GM23338 (cell line): ENCODE measurements around the gene PGR. TPM values are rescaled to one million over a fixed set of nuclear protein-coding genes. Genes with fewer than 3 reads are reported as not detected.
A peak's percentile ranks its signal among the peaks of the same experiment; 100 is the strongest.

ENCODE experiments used
- ATAC-seq: fragments of 200-7000 bp; cut with Tn5 transposase; 3 replicates; pipeline ENCODE4 v1.9.1; 2020
- DNase-seq: peaks from one replicate; pipeline ENCODE4 v3.0.0-alpha.2; 2015; ENCODE audit warnings: low spot score
- H2AFZ ChIP-seq: fragments of 200-600 bp; sonication (generic); 2 replicates; pipeline ENCODE4 v1.8.0; 2016; ENCODE audit warnings: antibody characterized with exemption, mild to moderate bottlenecking, moderate library complexity
- H3F3A ChIP-seq: fragments of 200-600 bp; sonication (generic); replicated peaks from 2 replicates; pipeline ENCODE4 v1.8.0; 2017; ENCODE audit warnings: antibody characterized with exemption, mixed run types, low read depth
- H3K27ac ChIP-seq: fragments of 200-600 bp; sonication (generic); 2 replicates; pipeline ENCODE4 v1.6.1; 2016; ENCODE audit warnings: low read depth
- H3K27me3 ChIP-seq: fragments of 200-600 bp; sonication (generic); 2 replicates; pipeline ENCODE4 v1.8.0; 2016; ENCODE audit warnings: mild to moderate bottlenecking, mixed run types, moderate library complexity; ENCODE audit not compliant: insufficient read depth
- H3K36me3 ChIP-seq: fragments of 200-600 bp; sonication (generic); 2 replicates; pipeline ENCODE4 v1.8.0; 2016; ENCODE audit warnings: mild to moderate bottlenecking; ENCODE audit not compliant: insufficient read depth
- H3K4me1 ChIP-seq: fragments of 200-600 bp; sonication (generic); 2 replicates; pipeline ENCODE4 v1.8.0; 2016; ENCODE audit warnings: mild to moderate bottlenecking, moderate library complexity; ENCODE audit not compliant: insufficient read depth
- H3K4me2 ChIP-seq: fragments of 200-600 bp; sonication (generic); 2 replicates; pipeline ENCODE4 v1.7.1; 2017; ENCODE audit warnings: mixed run types
- H3K4me3 ChIP-seq: fragments of 200-600 bp; sonication (generic); 2 replicates; pipeline ENCODE4 v1.6.1; 2016; ENCODE audit warnings: mixed run types
- H3K79me2 ChIP-seq: fragments of 200-600 bp; sonication (generic); replicated peaks from 2 replicates; pipeline ENCODE4 v1.8.0; 2017; ENCODE audit warnings: mild to moderate bottlenecking; ENCODE audit not compliant: insufficient read depth
- H3K9me2 ChIP-seq: fragments of 200-600 bp; sonication (generic); 2 replicates; pipeline ENCODE4 v1.8.0; 2017; ENCODE audit not compliant: insufficient read depth
- H4K20me1 ChIP-seq: fragments of 200-600 bp; sonication (generic); replicated peaks from 2 replicates; pipeline ENCODE4 v1.8.0; 2017; ENCODE audit warnings: mild to moderate bottlenecking; ENCODE audit not compliant: insufficient read depth
- H3K27ac Mint-ChIP-seq: 2 replicates; pipeline ENCODE4 v1.8.0; 2020; ENCODE audit warnings: inconsistent platforms, mild to moderate bottlenecking, moderate library complexity, mixed read lengths
- H3K27me3 Mint-ChIP-seq: 3 replicates; pipeline ENCODE4 v1.8.0; 2022; ENCODE audit warnings: low read depth, mild to moderate bottlenecking, moderate library complexity, mixed read lengths, inconsistent platforms; ENCODE audit not compliant: insufficient read depth, poor library complexity
- H3K36me3 Mint-ChIP-seq: 3 replicates; pipeline ENCODE4 v1.8.0; 2021; ENCODE audit warnings: low read depth, mild to moderate bottlenecking, inconsistent platforms, moderate library complexity, mixed read lengths
- H3K4me1 Mint-ChIP-seq: 3 replicates; pipeline ENCODE4 v1.8.0; 2020; ENCODE audit warnings: mild to moderate bottlenecking, inconsistent platforms, mixed read lengths
- H3K4me3 Mint-ChIP-seq: 3 replicates; pipeline ENCODE4 v1.8.0; 2021; ENCODE audit warnings: moderate library complexity, mild to moderate bottlenecking, inconsistent platforms, mixed read lengths
- H3K9me3 Mint-ChIP-seq: 3 replicates; pipeline ENCODE4 v1.8.0; 2020; ENCODE audit warnings: moderate library complexity, mild to moderate bottlenecking, inconsistent platforms, mixed read lengths
- CREB1 ChIP-seq: fragments of 250-450 bp; sonication (Bioruptor Pico); IDR thresholded peaks from 2 replicates; pipeline ENCODE4 v1.5.0; 2020; ENCODE audit warnings: low read depth, mild to moderate bottlenecking, moderate library complexity
- EZH2 ChIP-seq: fragments of 200-600 bp; sonication (generic); IDR thresholded peaks from one replicate; pipeline ENCODE4 v1.8.0; 2017; ENCODE audit warnings: antibody characterized with exemption, mild to moderate bottlenecking, low read depth; ENCODE audit not compliant: unreplicated experiment
- EZH2phosphoT487 ChIP-seq: fragments of 200-600 bp; sonication (generic); IDR thresholded peaks from one replicate; pipeline ENCODE4 v1.8.1; 2018; ENCODE audit warnings: antibody characterized with exemption; ENCODE audit not compliant: unreplicated experiment
- NANOG ChIP-seq: IDR thresholded peaks from 2 replicates; pipeline ENCODE4 v1.6.1; 2016; ENCODE audit warnings: antibody characterized with exemption, borderline replicate concordance
- ZNF331 ChIP-seq: fragments of 250-450 bp; sonication (Bioruptor Pico); IDR thresholded peaks from 2 replicates; pipeline ENCODE4 v1.5.0; 2020; ENCODE audit warnings: low read depth, mild to moderate bottlenecking, moderate library complexity
- polyA plus RNA-seq: library from polyadenylated mRNA; unstranded; fragments of >200 nt; fragmentation: Nextera tagmentation; extraction: Ambion mirVana; gene quantifications from 2 replicates; pipeline ENCODE4 v1.2.1, GENCODE V29; 2016
- total RNA-seq: library from RNA; depleted of rRNA; stranded (reverse); fragments of >200 nt; shearing (Covaris generic); gene quantifications from 2 replicates; pipeline ENCODE4 v1.2.3, GENCODE V29; 2014
- TF ChIP-seq, protein P1 (sequence below): IDR thresholded peaks from 2 replicates; pipeline ENCODE4 v1.6.1; 2016; ENCODE audit warnings: antibody characterized with exemption
- TF ChIP-seq, protein P2 (sequence below): IDR thresholded peaks from one replicate; pipeline ENCODE4 v1.6.1; 2018; ENCODE audit warnings: antibody characterized with exemption; ENCODE audit not compliant: unreplicated experiment
- TF ChIP-seq, protein P3 (sequence below): fragments of 250-450 bp; sonication (Bioruptor Pico); IDR thresholded peaks from 2 replicates; pipeline ENCODE4 v1.5.0; 2020; ENCODE audit warnings: mild to moderate bottlenecking, moderate library complexity

Gene PGR
- total and polyA plus RNA-seq, 2 experiments from 2014 or later: 0.07 to 0.11 TPM

DNA sequence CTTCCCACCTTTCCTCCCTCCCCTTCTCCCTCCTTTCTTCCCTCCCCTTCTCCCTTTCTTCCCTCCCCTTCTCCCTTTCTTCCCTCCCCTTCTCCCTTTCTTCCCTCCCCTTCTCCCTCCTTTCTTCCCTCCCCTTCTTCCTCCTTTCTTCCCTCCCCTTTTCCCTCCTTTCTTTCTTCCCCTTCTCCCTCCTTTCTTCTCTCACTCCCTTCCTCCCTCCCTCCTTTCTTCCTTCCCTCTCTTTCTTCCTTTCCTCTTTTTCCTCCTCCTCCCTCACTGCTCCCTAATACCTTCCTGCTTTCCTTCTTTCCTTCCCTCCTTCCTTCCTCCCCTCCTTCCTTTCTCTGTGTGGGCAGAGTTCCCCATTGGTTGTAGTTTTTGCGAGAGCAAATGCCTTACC, 76.1 kb downstream of the PGR start:
- H3K4me1 Mint-ChIP-seq: no peaks in the 10 kb centered on the region
- Histone ChIP-seq H3K36me3 (no peaks in the 10 kb centered on the region), H4K20me1 (no peaks in the 10 kb centered on the region), H3K27ac (no peak overlapping the region), H3K9me2 (no peaks in the 10 kb centered on the region), H3K79me2 (no peaks in the 10 kb centered on the region), H3K4me2 (no peak overlapping the region), H3K4me1 (no peaks in the 10 kb centered on the region), H2AFZ (0 out of 2 replicates have a peak overlapping the region, but pooled peaks have one; percentile 56), H3K4me3 (no peak overlapping the region), H3F3A (no peaks in the 10 kb centered on the region), H3K27me3 (no peaks in the 10 kb centered on the region)
- H3K27me3 Mint-ChIP-seq: no peaks in the 10 kb centered on the region
- ATAC-seq (no peak), DNase-seq (no peak)
- TF ChIP-seq, protein P1, sequence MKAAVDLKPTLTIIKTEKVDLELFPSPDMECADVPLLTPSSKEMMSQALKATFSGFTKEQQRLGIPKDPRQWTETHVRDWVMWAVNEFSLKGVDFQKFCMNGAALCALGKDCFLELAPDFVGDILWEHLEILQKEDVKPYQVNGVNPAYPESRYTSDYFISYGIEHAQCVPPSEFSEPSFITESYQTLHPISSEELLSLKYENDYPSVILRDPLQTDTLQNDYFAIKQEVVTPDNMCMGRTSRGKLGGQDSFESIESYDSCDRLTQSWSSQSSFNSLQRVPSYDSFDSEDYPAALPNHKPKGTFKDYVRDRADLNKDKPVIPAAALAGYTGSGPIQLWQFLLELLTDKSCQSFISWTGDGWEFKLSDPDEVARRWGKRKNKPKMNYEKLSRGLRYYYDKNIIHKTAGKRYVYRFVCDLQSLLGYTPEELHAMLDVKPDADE: no peak
- no peak for TF ChIP-seq NANOG
- TF ChIP-seq ZNF331 (CRISPR knock-in tag): no peak
- no peak for TF ChIP-seq CREB1 (CRISPR knock-in tag)
- TF ChIP-seq EZH2: no peak
- TF ChIP-seq, protein P2, sequence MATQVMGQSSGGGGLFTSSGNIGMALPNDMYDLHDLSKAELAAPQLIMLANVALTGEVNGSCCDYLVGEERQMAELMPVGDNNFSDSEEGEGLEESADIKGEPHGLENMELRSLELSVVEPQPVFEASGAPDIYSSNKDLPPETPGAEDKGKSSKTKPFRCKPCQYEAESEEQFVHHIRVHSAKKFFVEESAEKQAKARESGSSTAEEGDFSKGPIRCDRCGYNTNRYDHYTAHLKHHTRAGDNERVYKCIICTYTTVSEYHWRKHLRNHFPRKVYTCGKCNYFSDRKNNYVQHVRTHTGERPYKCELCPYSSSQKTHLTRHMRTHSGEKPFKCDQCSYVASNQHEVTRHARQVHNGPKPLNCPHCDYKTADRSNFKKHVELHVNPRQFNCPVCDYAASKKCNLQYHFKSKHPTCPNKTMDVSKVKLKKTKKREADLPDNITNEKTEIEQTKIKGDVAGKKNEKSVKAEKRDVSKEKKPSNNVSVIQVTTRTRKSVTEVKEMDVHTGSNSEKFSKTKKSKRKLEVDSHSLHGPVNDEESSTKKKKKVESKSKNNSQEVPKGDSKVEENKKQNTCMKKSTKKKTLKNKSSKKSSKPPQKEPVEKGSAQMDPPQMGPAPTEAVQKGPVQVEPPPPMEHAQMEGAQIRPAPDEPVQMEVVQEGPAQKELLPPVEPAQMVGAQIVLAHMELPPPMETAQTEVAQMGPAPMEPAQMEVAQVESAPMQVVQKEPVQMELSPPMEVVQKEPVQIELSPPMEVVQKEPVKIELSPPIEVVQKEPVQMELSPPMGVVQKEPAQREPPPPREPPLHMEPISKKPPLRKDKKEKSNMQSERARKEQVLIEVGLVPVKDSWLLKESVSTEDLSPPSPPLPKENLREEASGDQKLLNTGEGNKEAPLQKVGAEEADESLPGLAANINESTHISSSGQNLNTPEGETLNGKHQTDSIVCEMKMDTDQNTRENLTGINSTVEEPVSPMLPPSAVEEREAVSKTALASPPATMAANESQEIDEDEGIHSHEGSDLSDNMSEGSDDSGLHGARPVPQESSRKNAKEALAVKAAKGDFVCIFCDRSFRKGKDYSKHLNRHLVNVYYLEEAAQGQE: no peak
- no peak for TF ChIP-seq EZH2phosphoT487
- TF ChIP-seq, protein P3, sequence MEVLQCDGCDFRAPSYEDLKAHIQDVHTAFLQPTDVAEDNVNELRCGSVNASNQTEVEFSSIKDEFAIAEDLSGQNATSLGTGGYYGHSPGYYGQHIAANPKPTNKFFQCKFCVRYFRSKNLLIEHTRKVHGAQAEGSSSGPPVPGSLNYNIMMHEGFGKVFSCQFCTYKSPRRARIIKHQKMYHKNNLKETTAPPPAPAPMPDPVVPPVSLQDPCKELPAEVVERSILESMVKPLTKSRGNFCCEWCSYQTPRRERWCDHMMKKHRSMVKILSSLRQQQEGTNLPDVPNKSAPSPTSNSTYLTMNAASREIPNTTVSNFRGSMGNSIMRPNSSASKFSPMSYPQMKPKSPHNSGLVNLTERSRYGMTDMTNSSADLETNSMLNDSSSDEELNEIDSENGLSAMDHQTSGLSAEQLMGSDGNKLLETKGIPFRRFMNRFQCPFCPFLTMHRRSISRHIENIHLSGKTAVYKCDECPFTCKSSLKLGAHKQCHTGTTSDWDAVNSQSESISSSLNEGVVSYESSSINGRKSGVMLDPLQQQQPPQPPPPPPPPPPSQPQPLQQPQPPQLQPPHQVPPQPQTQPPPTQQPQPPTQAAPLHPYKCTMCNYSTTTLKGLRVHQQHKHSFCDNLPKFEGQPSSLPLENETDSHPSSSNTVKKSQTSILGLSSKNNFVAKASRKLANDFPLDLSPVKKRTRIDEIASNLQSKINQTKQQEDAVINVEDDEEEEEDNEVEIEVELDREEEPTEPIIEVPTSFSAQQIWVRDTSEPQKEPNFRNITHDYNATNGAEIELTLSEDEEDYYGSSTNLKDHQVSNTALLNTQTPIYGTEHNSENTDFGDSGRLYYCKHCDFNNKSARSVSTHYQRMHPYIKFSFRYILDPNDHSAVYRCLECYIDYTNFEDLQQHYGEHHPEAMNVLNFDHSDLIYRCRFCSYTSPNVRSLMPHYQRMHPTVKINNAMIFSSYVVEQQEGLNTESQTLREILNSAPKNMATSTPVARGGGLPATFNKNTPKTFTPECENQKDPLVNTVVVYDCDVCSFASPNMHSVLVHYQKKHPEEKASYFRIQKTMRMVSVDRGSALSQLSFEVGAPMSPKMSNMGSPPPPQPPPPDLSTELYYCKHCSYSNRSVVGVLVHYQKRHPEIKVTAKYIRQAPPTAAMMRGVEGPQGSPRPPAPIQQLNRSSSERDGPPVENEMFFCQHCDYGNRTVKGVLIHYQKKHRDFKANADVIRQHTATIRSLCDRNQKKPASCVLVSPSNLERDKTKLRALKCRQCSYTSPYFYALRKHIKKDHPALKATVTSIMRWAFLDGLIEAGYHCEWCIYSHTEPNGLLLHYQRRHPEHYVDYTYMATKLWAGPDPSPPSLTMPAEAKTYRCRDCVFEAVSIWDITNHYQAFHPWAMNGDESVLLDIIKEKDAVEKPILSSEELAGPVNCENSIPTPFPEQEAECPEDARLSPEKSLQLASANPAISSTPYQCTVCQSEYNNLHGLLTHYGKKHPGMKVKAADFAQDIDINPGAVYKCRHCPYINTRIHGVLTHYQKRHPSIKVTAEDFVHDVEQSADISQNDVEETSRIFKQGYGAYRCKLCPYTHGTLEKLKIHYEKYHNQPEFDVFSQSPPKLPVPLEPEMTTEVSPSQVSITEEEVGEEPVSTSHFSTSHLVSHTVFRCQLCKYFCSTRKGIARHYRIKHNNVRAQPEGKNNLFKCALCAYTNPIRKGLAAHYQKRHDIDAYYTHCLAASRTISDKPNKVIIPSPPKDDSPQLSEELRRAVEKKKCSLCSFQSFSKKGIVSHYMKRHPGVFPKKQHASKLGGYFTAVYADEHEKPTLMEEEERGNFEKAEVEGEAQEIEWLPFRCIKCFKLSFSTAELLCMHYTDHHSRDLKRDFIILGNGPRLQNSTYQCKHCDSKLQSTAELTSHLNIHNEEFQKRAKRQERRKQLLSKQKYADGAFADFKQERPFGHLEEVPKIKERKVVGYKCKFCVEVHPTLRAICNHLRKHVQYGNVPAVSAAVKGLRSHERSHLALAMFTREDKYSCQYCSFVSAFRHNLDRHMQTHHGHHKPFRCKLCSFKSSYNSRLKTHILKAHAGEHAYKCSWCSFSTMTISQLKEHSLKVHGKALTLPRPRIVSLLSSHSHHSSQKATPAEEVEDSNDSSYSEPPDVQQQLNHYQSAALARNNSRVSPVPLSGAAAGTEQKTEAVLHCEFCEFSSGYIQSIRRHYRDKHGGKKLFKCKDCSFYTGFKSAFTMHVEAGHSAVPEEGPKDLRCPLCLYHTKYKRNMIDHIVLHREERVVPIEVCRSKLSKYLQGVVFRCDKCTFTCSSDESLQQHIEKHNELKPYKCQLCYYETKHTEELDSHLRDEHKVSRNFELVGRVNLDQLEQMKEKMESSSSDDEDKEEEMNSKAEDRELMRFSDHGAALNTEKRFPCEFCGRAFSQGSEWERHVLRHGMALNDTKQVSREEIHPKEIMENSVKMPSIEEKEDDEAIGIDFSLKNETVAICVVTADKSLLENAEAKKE (CRISPR knock-in tag): no peak
- H3K27ac Mint-ChIP-seq: no peak overlapping the region
- no peak overlapping the region for H3K4me3 Mint-ChIP-seq
- H3K36me3 Mint-ChIP-seq: no peaks in the 10 kb centered on the region
- no peaks in the 10 kb centered on the region for H3K9me3 Mint-ChIP-seq
